Endothelial cell of umbilical vein (primary cell): ENCODE data around the gene STAB1. TPM values are rescaled to one million over a fixed set of nuclear protein-coding genes. Genes with fewer than 3 reads are reported as not detected.

Source experiments
- BruUV-seq: library from RNA; stranded (reverse); fragments of 400-500 nt; replicated peaks from 2 replicates; lab custom pipeline; 2021; lab: Mats Ljungman, UMichigan
- CTCF ChIA-PET: fragments of 300-600, 350-600 bp; sonication (Branson Sonifier 250); formaldehyde crosslinking; loops from one replicate; lab custom pipeline; 2021; ENCODE audit warnings: antibody characterized with exemption, inconsistent platforms; lab: Charles Lee
- POLR2A ChIA-PET: fragments of 300-600, 350-600 bp; sonication (Branson Sonifier 250); formaldehyde crosslinking; loops from one replicate; lab custom pipeline; 2021; ENCODE audit warnings: antibody characterized with exemption, inconsistent platforms; lab: Charles Lee
- DNase-seq: peaks from one replicate; pipeline ENCODE4 v3.0.0-alpha.2; 2011; ENCODE audit warnings: low read depth, low spot score
- FAIRE-seq: peaks from 2 replicates; lab custom pipeline; 2011; peaks lifted over from hg19 to GRCh38; lab: Jason Lieb, UNC
- H2AFZ ChIP-seq: 2 replicates; pipeline ENCODE4 v1.6.0; 2012; ENCODE audit warnings: low read depth, low read length, control low read depth, inconsistent platforms
- H3K27ac ChIP-seq: 2 replicates; pipeline ENCODE4 v1.5.1; 2011; ENCODE audit warnings: low read depth, mild to moderate bottlenecking, control low read depth, low read length, moderate library complexity; ENCODE audit not compliant: insufficient read depth
- H3K27me3 ChIP-seq, 2 experiments: 2 replicates each; pipeline versions ENCODE4 v1.6.0 to v1.6.1; 2011; ENCODE audit warnings: low read length in 2 of 2, mixed read lengths in 1 of 2; ENCODE audit not compliant: control insufficient read depth in 2 of 2, insufficient read depth in 2 of 2
- H3K36me3 ChIP-seq, 2 experiments: 2 replicates in 1 of 2; 3 replicates in 1 of 2; pipeline ENCODE4 v1.5.1; 2011; ENCODE audit warnings: low read length in 2 of 2, mild to moderate bottlenecking in 1 of 2, moderate library complexity in 1 of 2; ENCODE audit not compliant: control insufficient read depth in 2 of 2, insufficient read depth in 2 of 2; ENCODE audit errors: extremely low read depth in 1 of 2
- H3K4me1 ChIP-seq: 3 replicates; pipeline ENCODE4 v1.5.1; 2011; ENCODE audit warnings: mild to moderate bottlenecking, low read length; ENCODE audit not compliant: control insufficient read depth, insufficient read depth; ENCODE audit errors: extremely low read depth
- H3K4me2 ChIP-seq: 2 replicates; pipeline ENCODE4 v1.6.1; 2011; ENCODE audit warnings: low read length, control low read depth, mixed read lengths; ENCODE audit not compliant: insufficient read depth
- H3K4me3 ChIP-seq, 3 experiments: fragments of 200-600 bp in 1 of 3; sonication (generic), shearing (Covaris generic) in 1 of 3; replicated peaks in 1 of 3; 2 replicates each; pipeline ENCODE4 v1.5.1; 2011 to 2016; ENCODE audit warnings: control low read depth in 3 of 3, low read length in 3 of 3, mild to moderate bottlenecking in 2 of 3, inconsistent platforms in 1 of 3, low read depth in 1 of 3, moderate library complexity in 1 of 3; ENCODE audit not compliant: insufficient read depth in 1 of 3
- H3K79me2 ChIP-seq: 2 replicates; pipeline ENCODE4 v1.6.0; 2012; ENCODE audit warnings: low read length, inconsistent platforms; ENCODE audit not compliant: control insufficient read depth, insufficient read depth
- H3K9ac ChIP-seq: replicated peaks from 2 replicates; pipeline ENCODE3; 2011; ENCODE audit warnings: low read length, control low read depth; ENCODE audit not compliant: insufficient read depth; ENCODE audit errors: extremely low read depth
- H3K9me1 ChIP-seq: replicated peaks from 3 replicates; pipeline ENCODE4 v1.6.0; 2011; ENCODE audit warnings: mild to moderate bottlenecking, low read length; ENCODE audit not compliant: control insufficient read depth, insufficient read depth; ENCODE audit errors: extremely low read depth
- H3K9me3 ChIP-seq: replicated peaks from 2 replicates; pipeline ENCODE4 v1.5.1; 2012; ENCODE audit warnings: low read length, inconsistent platforms; ENCODE audit not compliant: control insufficient read depth, insufficient read depth
- H4K20me1 ChIP-seq: replicated peaks from 2 replicates; pipeline ENCODE3; 2011; ENCODE audit warnings: mild to moderate bottlenecking, low read length; ENCODE audit not compliant: control insufficient read depth, insufficient read depth; ENCODE audit errors: extremely low read depth
- CTCF ChIP-seq, 2 donors: IDR thresholded peaks; 1 replicate in 1 of 2; 2 replicates in 1 of 2; pipeline ENCODE4 v1.5.1; 2011; ENCODE audit warnings: low read length in 2 of 2, mild to moderate bottlenecking in 2 of 2, moderate library complexity in 2 of 2, control low read depth in 1 of 2, inconsistent platforms in 1 of 2, low read depth in 1 of 2; ENCODE audit not compliant: insufficient read depth in 1 of 2; ENCODE audit errors: extremely low read depth in 1 of 2
- EZH2 ChIP-seq: IDR thresholded peaks from 2 replicates; pipeline ENCODE4 v1.6.1; 2012; ENCODE audit warnings: borderline replicate concordance, low read depth, mild to moderate bottlenecking, moderate library complexity, low read length, inconsistent platforms; ENCODE audit not compliant: severe bottlenecking
- FOS ChIP-seq: IDR thresholded peaks from 2 replicates; pipeline ENCODE4 v1.6.1; 2011; ENCODE audit warnings: mild to moderate bottlenecking, low read length, moderate library complexity, borderline replicate concordance; ENCODE audit not compliant: insufficient read depth
- JUN ChIP-seq: IDR thresholded peaks from 2 replicates; pipeline ENCODE4 v1.6.1; 2011; ENCODE audit warnings: borderline replicate concordance, low read depth; ENCODE audit not compliant: insufficient read length, insufficient read depth
- MAX ChIP-seq: IDR thresholded peaks from 2 replicates; pipeline ENCODE4 v1.6.1; 2011; ENCODE audit not compliant: insufficient read depth, insufficient read length
- POLR2A ChIP-seq: IDR thresholded peaks from 2 replicates; pipeline ENCODE4 v1.6.1; 2012; ENCODE audit warnings: low read depth, mild to moderate bottlenecking, control low read depth, low read length
- POLR2AphosphoS5 ChIP-seq: IDR thresholded peaks from 2 replicates; pipeline ENCODE4 v1.6.1; 2012; ENCODE audit warnings: low read depth, mild to moderate bottlenecking, control low read depth, low read length, moderate library complexity; ENCODE audit not compliant: insufficient read depth
- dilution Hi-C: fragments of 300-500 bp; cut with MboI; formaldehyde crosslinking; loops from one replicate; pipeline ENCODE4 v1.15.0; 2019; ENCODE audit warnings: low sequenced_read_pairs; ENCODE audit not compliant: extremely low pct_ligation_motif_present
- intact Hi-C: fragments of 100-400 bp; cut with micrococcal nuclease; formaldehyde crosslinking; loops from one replicate; pipeline ENCODE4 v1.10.0; 2022
- polyA plus RNA-seq, 4 experiments: library from polyadenylated mRNA; depleted of rRNA in 3 of 4; stranded (reverse) in 3 of 4; unstranded in 1 of 4; fragments of >200 nt; gene quantifications; 2 replicates each; pipeline versions ENCODE4 v1.2.1 to v1.2.3, GENCODE V29; 2011 to 2012; ENCODE audit warnings: missing spikeins in 1 of 4
- total RNA-seq: library from RNA; stranded (reverse); gene quantifications from 2 replicates; pipeline ENCODE4 v1.2.3, GENCODE V29; 2021

STAB1 gene
- total and polyA plus RNA-seq, 2 donors (not counting 3 experiments of a cell fraction or from before 2014, with no cell fraction given), result 369 TPM

- H3K27ac ChIP-seq, result no peak overlapping the region
- H3K9ac ChIP-seq, result no peak overlapping the region
- ChIA-PET CTCF (no interaction called here), POLR2A (no interaction called here)
- H3K36me3 ChIP-seq, result peaks cover 30 to 88% of the 10 kb centered on the region in 2 experiments
- BruUV-seq, result TSS peak; percentile 4
- dilution Hi-C loops (no loop called here), intact Hi-C loops (no loop called here)
- no peaks in the 10 kb centered on the region for H3K9me1 ChIP-seq
- no peaks in the 10 kb centered on the region for H3K9me3 ChIP-seq
- no peak overlapping the region for H3K4me3 ChIP-seq
- TF ChIP-seq JUN (no peak), FOS (no peak), POLR2A (no peak), MAX (no peak), POLR2AphosphoS5 (no peak), EZH2 (no peak), CTCF (IDR thresholded peaks at IDR 0.05; ENCODE audit: extremely low read depth in 1 of 2, insufficient read depth in 1 of 2, low read depth in 1 of 2, low read length in 2 of 2) (no peak)
- H3K79me2 ChIP-seq, result no peaks in the 10 kb centered on the region
- H3K4me1 ChIP-seq, result peaks cover 10% of the 10 kb centered on the region
- H3K4me2 ChIP-seq, result no peak overlapping the region
- no peaks in the 10 kb centered on the region for H4K20me1 ChIP-seq
- H3K27me3 ChIP-seq, result no peaks in the 10 kb centered on the region
- DNase-seq (no peak), FAIRE-seq (no peak)
- H2AFZ ChIP-seq, result no peak overlapping the region
Observed at GRCh38 chr3:52509753-52510328, 14.7 kb downstream of the STAB1 start.
